Endothelial cell of umbilical vein (primary cell): Measurements from ENCODE around the gene ZNF438. TPM values are rescaled to one million over a fixed set of nuclear protein-coding genes. Genes with fewer than 3 reads are reported as not detected.

Experiments used
- BruUV-seq: library from RNA; stranded (reverse); fragments of 400-500 nt; replicated peaks from 2 replicates; lab custom pipeline; 2021; lab: Mats Ljungman, UMichigan
- CTCF ChIA-PET: fragments of 300-600, 350-600 bp; sonication (Branson Sonifier 250); formaldehyde crosslinking; loops from one replicate; lab custom pipeline; 2021; ENCODE audit warnings: antibody characterized with exemption, inconsistent platforms; lab: Charles Lee
- POLR2A ChIA-PET: fragments of 300-600, 350-600 bp; sonication (Branson Sonifier 250); formaldehyde crosslinking; loops from one replicate; lab custom pipeline; 2021; ENCODE audit warnings: antibody characterized with exemption, inconsistent platforms; lab: Charles Lee
- DNase-seq: peaks from one replicate; pipeline ENCODE4 v3.0.0-alpha.2; 2011; ENCODE audit warnings: low read depth, low spot score
- FAIRE-seq: peaks from 2 replicates; lab custom pipeline; 2011; peaks lifted over from hg19 to GRCh38; lab: Jason Lieb, UNC
- H2AFZ ChIP-seq: 2 replicates; pipeline ENCODE4 v1.6.0; 2012; ENCODE audit warnings: low read depth, low read length, control low read depth, inconsistent platforms
- H3K27ac ChIP-seq: 2 replicates; pipeline ENCODE4 v1.5.1; 2011; ENCODE audit warnings: low read depth, mild to moderate bottlenecking, control low read depth, low read length, moderate library complexity; ENCODE audit not compliant: insufficient read depth
- H3K27me3 ChIP-seq, 2 experiments: 2 replicates each; pipeline versions ENCODE4 v1.6.0 to v1.6.1; 2011; ENCODE audit warnings: low read length in 2 of 2, mixed read lengths in 1 of 2; ENCODE audit not compliant: control insufficient read depth in 2 of 2, insufficient read depth in 2 of 2
- H3K36me3 ChIP-seq, 2 experiments: 2 replicates in 1 of 2; 3 replicates in 1 of 2; pipeline ENCODE4 v1.5.1; 2011; ENCODE audit warnings: low read length in 2 of 2, mild to moderate bottlenecking in 1 of 2, moderate library complexity in 1 of 2; ENCODE audit not compliant: control insufficient read depth in 2 of 2, insufficient read depth in 2 of 2; ENCODE audit errors: extremely low read depth in 1 of 2
- H3K4me1 ChIP-seq: 3 replicates; pipeline ENCODE4 v1.5.1; 2011; ENCODE audit warnings: mild to moderate bottlenecking, low read length; ENCODE audit not compliant: control insufficient read depth, insufficient read depth; ENCODE audit errors: extremely low read depth
- H3K4me2 ChIP-seq: 2 replicates; pipeline ENCODE4 v1.6.1; 2011; ENCODE audit warnings: low read length, control low read depth, mixed read lengths; ENCODE audit not compliant: insufficient read depth
- H3K4me3 ChIP-seq, 3 experiments: fragments of 200-600 bp in 1 of 3; sonication (generic), shearing (Covaris generic) in 1 of 3; replicated peaks in 1 of 3; 2 replicates each; pipeline ENCODE4 v1.5.1; 2011 to 2016; ENCODE audit warnings: control low read depth in 3 of 3, low read length in 3 of 3, mild to moderate bottlenecking in 2 of 3, inconsistent platforms in 1 of 3, low read depth in 1 of 3, moderate library complexity in 1 of 3; ENCODE audit not compliant: insufficient read depth in 1 of 3
- H3K79me2 ChIP-seq: 2 replicates; pipeline ENCODE4 v1.6.0; 2012; ENCODE audit warnings: low read length, inconsistent platforms; ENCODE audit not compliant: control insufficient read depth, insufficient read depth
- H3K9ac ChIP-seq: replicated peaks from 2 replicates; pipeline ENCODE3; 2011; ENCODE audit warnings: low read length, control low read depth; ENCODE audit not compliant: insufficient read depth; ENCODE audit errors: extremely low read depth
- H3K9me1 ChIP-seq: replicated peaks from 3 replicates; pipeline ENCODE4 v1.6.0; 2011; ENCODE audit warnings: mild to moderate bottlenecking, low read length; ENCODE audit not compliant: control insufficient read depth, insufficient read depth; ENCODE audit errors: extremely low read depth
- H3K9me3 ChIP-seq: replicated peaks from 2 replicates; pipeline ENCODE4 v1.5.1; 2012; ENCODE audit warnings: low read length, inconsistent platforms; ENCODE audit not compliant: control insufficient read depth, insufficient read depth
- H4K20me1 ChIP-seq: replicated peaks from 2 replicates; pipeline ENCODE3; 2011; ENCODE audit warnings: mild to moderate bottlenecking, low read length; ENCODE audit not compliant: control insufficient read depth, insufficient read depth; ENCODE audit errors: extremely low read depth
- CTCF ChIP-seq, 2 donors: IDR thresholded peaks; 1 replicate in 1 of 2; 2 replicates in 1 of 2; pipeline ENCODE4 v1.5.1; 2011; ENCODE audit warnings: low read length in 2 of 2, mild to moderate bottlenecking in 2 of 2, moderate library complexity in 2 of 2, control low read depth in 1 of 2, inconsistent platforms in 1 of 2, low read depth in 1 of 2; ENCODE audit not compliant: insufficient read depth in 1 of 2; ENCODE audit errors: extremely low read depth in 1 of 2
- EZH2 ChIP-seq: IDR thresholded peaks from 2 replicates; pipeline ENCODE4 v1.6.1; 2012; ENCODE audit warnings: borderline replicate concordance, low read depth, mild to moderate bottlenecking, moderate library complexity, low read length, inconsistent platforms; ENCODE audit not compliant: severe bottlenecking
- FOS ChIP-seq: IDR thresholded peaks from 2 replicates; pipeline ENCODE4 v1.6.1; 2011; ENCODE audit warnings: mild to moderate bottlenecking, low read length, moderate library complexity, borderline replicate concordance; ENCODE audit not compliant: insufficient read depth
- GATA2 ChIP-seq: IDR thresholded peaks from 2 replicates; pipeline ENCODE4 v1.7.0; 2011; ENCODE audit warnings: low read depth, mild to moderate bottlenecking, moderate library complexity, mixed read lengths, low read length; ENCODE audit not compliant: insufficient read length, insufficient read depth
- JUN ChIP-seq: IDR thresholded peaks from 2 replicates; pipeline ENCODE4 v1.6.1; 2011; ENCODE audit warnings: borderline replicate concordance, low read depth; ENCODE audit not compliant: insufficient read length, insufficient read depth
- MAX ChIP-seq: IDR thresholded peaks from 2 replicates; pipeline ENCODE4 v1.6.1; 2011; ENCODE audit not compliant: insufficient read depth, insufficient read length
- MYC ChIP-seq: IDR thresholded peaks from one replicate; pipeline ENCODE4 v1.6.1; 2011; ENCODE audit warnings: mild to moderate bottlenecking, low read depth, low read length
- POLR2A ChIP-seq: IDR thresholded peaks from 2 replicates; pipeline ENCODE4 v1.6.1; 2012; ENCODE audit warnings: low read depth, mild to moderate bottlenecking, control low read depth, low read length
- POLR2AphosphoS5 ChIP-seq: IDR thresholded peaks from 2 replicates; pipeline ENCODE4 v1.6.1; 2012; ENCODE audit warnings: low read depth, mild to moderate bottlenecking, control low read depth, low read length, moderate library complexity; ENCODE audit not compliant: insufficient read depth
- dilution Hi-C: fragments of 300-500 bp; cut with MboI; formaldehyde crosslinking; loops from one replicate; pipeline ENCODE4 v1.15.0; 2019; ENCODE audit warnings: low sequenced_read_pairs; ENCODE audit not compliant: extremely low pct_ligation_motif_present
- intact Hi-C: fragments of 100-400 bp; cut with micrococcal nuclease; formaldehyde crosslinking; loops from one replicate; pipeline ENCODE4 v1.10.0; 2022
- polyA plus RNA-seq, 4 experiments: library from polyadenylated mRNA; depleted of rRNA in 3 of 4; stranded (reverse) in 3 of 4; unstranded in 1 of 4; fragments of >200 nt; gene quantifications; 2 replicates each; pipeline versions ENCODE4 v1.2.1 to v1.2.3, GENCODE V29; 2011 to 2012; ENCODE audit warnings: missing spikeins in 1 of 4
- total RNA-seq: library from RNA; stranded (reverse); gene quantifications from 2 replicates; pipeline ENCODE4 v1.2.3, GENCODE V29; 2021

The ZNF438 gene
- total and polyA plus RNA-seq, 2 donors (not counting 3 experiments of a cell fraction or from before 2014, with no cell fraction given), result 7.2 to 15.1 TPM

- no TSS peak for BruUV-seq
- dilution Hi-C loops (no loop called here), intact Hi-C loops (no loop called here)
- no peaks in the 10 kb centered on the region for H3K9me1 ChIP-seq
- FAIRE-seq (no peak), DNase-seq (no peak)
- no peak overlapping the region for H3K4me2 ChIP-seq
- CTCF ChIA-PET, result interaction anchor here (1.1 kb wide), 1 partner anchor 18 kb away, joined by 3 read pairs; no protein-coding TSS in a partner anchor
- no peak for TF ChIP-seq MAX
- TF ChIP-seq POLR2A, result no peak
- TF ChIP-seq MYC, result no peak
- no peaks in the 10 kb centered on the region for H3K79me2 ChIP-seq
- H3K9ac ChIP-seq, result no peak overlapping the region
- no peaks in the 10 kb centered on the region for H3K27me3 ChIP-seq
- no peaks in the 10 kb centered on the region for H4K20me1 ChIP-seq
- H3K9me3 ChIP-seq, result no peaks in the 10 kb centered on the region
- no peaks in the 10 kb centered on the region for H3K36me3 ChIP-seq
- no peak overlapping the region for H2AFZ ChIP-seq
- H3K27ac ChIP-seq, result no peak overlapping the region
- H3K4me1 ChIP-seq, result no peaks in the 10 kb centered on the region
- H3K4me3 ChIP-seq, result no peak overlapping the region
- POLR2A ChIA-PET, result no interaction called here
Measured at GRCh38 chr10:30918651-30919050, 113.0 kb downstream of the ZNF438 start.

- DNase-seq (no peak), FAIRE-seq (no peak)
- no TSS peak for BruUV-seq
- CTCF ChIA-PET, result interaction anchor here (1.1 to 1.3 kb wide), 3 partner anchors 17 to 84 kb away, joined by 3 read pairs; no protein-coding TSS in a partner anchor
- intact Hi-C loops (no loop called here), dilution Hi-C loops (no loop called here)
- Histone ChIP-seq H4K20me1 (no peaks in the 10 kb centered on the region), H3K9ac (no peak overlapping the region), H3K27me3 (no peaks in the 10 kb centered on the region), H3K36me3 (no peaks in the 10 kb centered on the region), H3K9me1 (no peaks in the 10 kb centered on the region), H3K27ac (no peak overlapping the region), H3K9me3 (no peaks in the 10 kb centered on the region), H2AFZ (no peak overlapping the region), H3K4me3 (no peak overlapping the region), H3K79me2 (no peaks in the 10 kb centered on the region), H3K4me2 (no peak overlapping the region), H3K4me1 (no peaks in the 10 kb centered on the region)
- no peak for TF ChIP-seq MYC
- TF ChIP-seq POLR2A, result no peak
- TF ChIP-seq GATA2, result no peak
- no peak for TF ChIP-seq JUN
- no peak for TF ChIP-seq POLR2AphosphoS5
- TF ChIP-seq MAX, result no peak
- TF ChIP-seq EZH2, result no peak
- no peak for TF ChIP-seq CTCF (IDR thresholded peaks at IDR 0.05; ENCODE audit: extremely low read depth in 1 of 2, insufficient read depth in 1 of 2, low read depth in 1 of 2, low read length in 2 of 2)
- TF ChIP-seq FOS, result no peak
- POLR2A ChIA-PET, result no interaction called here
Measured at GRCh38 chr10:30917789-30918188, 113.9 kb downstream of the ZNF438 start.
